ENCODE data around the gene TAF9.

- TF ChIP-seq ZNF274 (IDR thresholded peaks at IDR 0.05; ENCODE audit: low read depth, low read length): no peak
- TF ChIP-seq YY1 (IDR thresholded peaks at IDR 0.05; ENCODE audit: insufficient read depth, insufficient read length): no peak
Observed at GRCh38 chr5:69368458-69369339, 621 bp downstream of the TAF9 start.

Measured in NT2/D1 (cell line).